Rectal smooth muscle tissue (tissue), 1 donor: ENCODE results near the gene BTN2A1.
"Not testable (repeated sequence)": the region's sequence is repeated elsewhere in the genome, so short reads cannot be mapped to it uniquely, and the experiment has no call there.

Experiments used
- H3K27ac ChIP-seq: one replicate; pipeline ENCODE4 v1.7.0; 2013; ENCODE audit warnings: low read depth, low read length, inconsistent platforms
- H3K27me3 ChIP-seq: one replicate; pipeline ENCODE4 v1.7.0; 2013; ENCODE audit warnings: low read length; ENCODE audit not compliant: control insufficient read depth, insufficient read depth
- H3K36me3 ChIP-seq: one replicate; pipeline ENCODE4 v1.7.0; 2013; ENCODE audit warnings: low read length; ENCODE audit not compliant: control insufficient read depth, insufficient read depth
- H3K4me1 ChIP-seq: one replicate; pipeline ENCODE4 v1.7.0; 2013; ENCODE audit warnings: low read length; ENCODE audit not compliant: control insufficient read depth, insufficient read depth
- H3K4me3 ChIP-seq: one replicate; pipeline ENCODE4 v1.7.0; 2013; ENCODE audit warnings: low read length
- H3K9ac ChIP-seq: one replicate; pipeline ENCODE4 v1.7.0; 2013; ENCODE audit warnings: low read length

The BTN2A1 gene

DNA sequence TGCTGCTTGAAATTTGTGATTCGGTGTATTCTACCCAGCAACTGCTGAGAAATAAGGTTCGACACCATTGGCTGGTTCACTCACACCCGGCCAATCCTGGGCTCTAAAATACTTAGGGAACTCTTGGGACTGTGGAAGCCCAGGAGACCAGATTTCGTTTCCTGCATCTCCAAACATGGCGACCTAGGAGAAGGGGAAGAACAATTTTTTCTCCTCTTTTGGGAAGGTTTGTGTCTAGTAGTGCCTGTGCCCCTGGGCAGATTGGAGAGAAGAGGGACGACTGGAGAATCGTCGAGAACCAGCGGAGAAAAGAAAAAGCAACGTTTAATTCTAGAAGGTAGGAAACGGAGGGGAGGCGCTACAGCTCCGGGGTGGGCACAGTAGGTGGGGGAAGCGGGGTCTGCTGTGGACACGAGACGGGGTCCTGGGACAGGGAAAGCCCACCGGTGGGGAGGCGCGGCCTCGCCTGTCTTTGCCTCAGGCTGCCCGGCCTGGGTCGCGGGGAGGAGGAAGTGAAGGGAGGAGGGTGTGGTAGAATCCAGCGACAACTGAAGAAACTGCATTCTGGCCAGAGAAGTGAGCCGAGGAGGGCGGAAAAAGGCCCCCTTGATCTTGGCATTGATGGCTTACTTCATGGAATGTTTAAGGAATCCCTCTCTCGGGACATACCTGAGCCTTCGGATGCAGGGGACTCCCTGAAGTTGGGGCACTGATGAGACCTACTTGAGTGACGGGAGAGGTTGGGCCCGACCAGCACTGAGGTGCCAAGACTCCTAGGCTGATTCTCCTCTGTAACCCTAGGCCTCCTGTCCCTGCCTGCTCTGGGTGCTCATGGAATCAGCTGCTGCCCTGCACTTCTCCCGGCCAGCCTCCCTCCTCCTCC, at the start of gene BTN2A1:
TSS of gene BTN2A1 (plus strand) at position 150 of the 883 bp plus-strand sequence. CDS start at position 832, 682 bp downstream.
- H3K36me3 ChIP-seq: peaks cover 7% of the 10 kb centered on the region
- H3K4me1 ChIP-seq: peaks cover 18% of the 10 kb centered on the region
- H3K9ac ChIP-seq: peak within 1 kb of the TSS; percentile 84
- no peaks in the 10 kb centered on the region for H3K27me3 ChIP-seq
- peak within 1 kb of the TSS; percentile 96 for H3K4me3 ChIP-seq
- peak within 1 kb of the TSS; percentile 94 for H3K27ac ChIP-seq

GRCh38 chr6:26408828-26409730, 48.7 kb upstream of the BTN2A1 start:
- H3K27me3 ChIP-seq: no peaks in the 10 kb centered on the region
- H3K4me1 ChIP-seq: no peaks in the 10 kb centered on the region
- H3K36me3 ChIP-seq: peaks cover 26% of the 10 kb centered on the region

GRCh38 chr6:26411751-26412150, 46.0 kb upstream of the BTN2A1 start:
- no peak overlapping the region for H3K4me3 ChIP-seq
- no peak overlapping the region for H3K9ac ChIP-seq
- H3K4me1 ChIP-seq: no peaks in the 10 kb centered on the region
- no peaks in the 10 kb centered on the region for H3K27me3 ChIP-seq
- H3K27ac ChIP-seq: no peak overlapping the region
- peaks cover 21% of the 10 kb centered on the region for H3K36me3 ChIP-seq

More at GRCh38 chr6:26408828-26409730, 48.7 kb upstream of the BTN2A1 start:
- Histone ChIP-seq H3K9ac (no peak overlapping the region), H3K4me3 (no peak overlapping the region), H3K27ac (no peak overlapping the region)

DNA sequence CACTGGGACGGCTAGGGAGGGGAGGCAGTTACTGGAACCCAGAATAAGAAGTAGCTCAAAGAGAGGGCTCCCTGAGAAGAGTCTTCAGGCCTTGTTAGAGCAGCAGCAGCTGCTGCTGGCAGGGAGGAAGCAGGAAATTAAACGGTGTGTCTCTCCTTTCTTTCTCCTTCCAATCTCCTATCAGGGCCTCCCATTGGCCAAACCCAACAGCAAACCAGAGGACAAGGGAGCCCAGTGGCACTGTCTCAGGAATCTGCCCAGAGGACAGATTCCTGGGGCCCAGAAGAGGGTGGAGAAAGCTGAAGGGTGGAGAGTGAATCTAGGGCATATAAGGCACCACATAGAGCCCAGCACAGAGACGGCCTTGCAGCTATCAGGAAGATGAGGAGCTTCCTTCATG, 45.5 kb upstream of the BTN2A1 start:
- no peaks in the 10 kb centered on the region for H3K4me1 ChIP-seq
- peaks cover 18% of the 10 kb centered on the region for H3K36me3 ChIP-seq

DNA sequence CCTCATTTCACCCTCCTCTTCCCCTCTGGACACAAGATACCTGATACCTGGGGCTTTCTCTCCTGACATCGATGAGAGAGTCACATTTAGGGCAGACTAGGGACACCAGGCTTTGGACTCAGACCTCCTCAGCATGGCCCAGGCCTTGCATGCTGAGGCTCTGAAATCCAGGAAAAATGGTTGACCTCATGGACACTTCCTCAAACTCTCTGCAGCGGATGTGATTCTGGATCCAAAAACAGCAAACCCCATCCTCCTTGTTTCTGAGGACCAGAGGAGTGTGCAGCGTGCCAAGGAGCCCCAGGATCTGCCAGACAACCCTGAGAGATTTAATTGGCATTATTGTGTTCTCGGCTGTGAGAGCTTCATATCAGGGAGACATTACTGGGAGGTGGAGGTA, 44.8 kb upstream of the BTN2A1 start:
- no peak overlapping the region for H3K27ac ChIP-seq
- no peak overlapping the region for H3K9ac ChIP-seq
- no peaks in the 10 kb centered on the region for H3K4me1 ChIP-seq
- no peaks in the 10 kb centered on the region for H3K27me3 ChIP-seq
- no peak overlapping the region for H3K4me3 ChIP-seq
- peaks cover 14% of the 10 kb centered on the region for H3K36me3 ChIP-seq

More for the DNA sequence above, 45.5 kb upstream of the BTN2A1 start:
- no peak overlapping the region for H3K27ac ChIP-seq
- H3K27me3 ChIP-seq: no peaks in the 10 kb centered on the region
- H3K9ac ChIP-seq: no peak overlapping the region
- H3K4me3 ChIP-seq: no peak overlapping the region

DNA sequence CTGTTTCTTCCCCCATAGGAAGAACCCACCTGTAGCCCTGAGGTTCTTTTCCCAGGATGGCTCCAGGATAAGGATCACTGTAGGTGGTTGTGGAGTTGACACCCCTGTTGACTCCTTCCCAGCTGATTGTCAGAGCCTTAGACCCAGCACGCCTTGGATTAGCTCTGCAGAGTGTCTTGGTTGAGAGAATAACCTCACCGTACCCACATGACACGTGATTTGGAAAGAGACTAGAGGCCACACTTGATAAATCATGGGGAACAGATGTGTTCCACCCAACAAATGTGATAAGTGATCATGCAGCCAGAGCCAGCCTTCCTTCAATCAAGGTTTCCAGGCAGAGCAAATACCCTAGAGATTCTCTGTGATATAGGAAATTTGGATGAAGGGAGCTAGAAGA, 43.5 kb upstream of the BTN2A1 start:
- Histone ChIP-seq H3K9ac (no peak overlapping the region), H3K4me1 (no peaks in the 10 kb centered on the region), H3K27ac (no peak overlapping the region), H3K36me3 (peaks cover 13% of the 10 kb centered on the region), H3K4me3 (no peak overlapping the region), H3K27me3 (no peaks in the 10 kb centered on the region)

- H3K27ac ChIP-seq: no peak overlapping the region
- H3K27me3 ChIP-seq: no peaks in the 10 kb centered on the region
- H3K36me3 ChIP-seq: peaks cover 11% of the 10 kb centered on the region
- H3K9ac ChIP-seq: no peak overlapping the region
- H3K4me1 ChIP-seq: no peaks in the 10 kb centered on the region
- H3K4me3 ChIP-seq: no peak overlapping the region
Observed at GRCh38 chr6:26415036-26415614, 42.6 kb upstream of the BTN2A1 start.

DNA sequence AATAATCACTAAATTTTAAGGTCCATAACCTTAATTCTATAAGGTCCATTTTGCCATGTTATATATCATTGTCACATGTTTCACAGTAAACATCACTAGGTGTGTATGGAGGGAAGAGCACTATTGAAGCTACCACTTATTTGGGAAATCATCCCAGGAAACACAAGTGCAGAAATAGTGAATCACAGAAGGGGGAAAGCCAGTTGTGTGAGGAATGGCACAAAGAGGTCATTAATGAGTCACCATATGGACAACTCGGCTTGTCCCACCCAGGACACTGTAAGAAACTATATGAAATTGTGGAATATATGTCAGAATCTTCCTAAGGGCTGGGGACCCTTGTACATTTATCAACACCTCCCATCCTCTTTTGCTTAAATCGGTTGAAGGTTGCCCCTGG, 42.0 kb upstream of the BTN2A1 start:
- peaks cover 11% of the 10 kb centered on the region for H3K36me3 ChIP-seq
- H3K4me1 ChIP-seq: peaks cover 1% of the 10 kb centered on the region
- no peaks in the 10 kb centered on the region for H3K27me3 ChIP-seq

GRCh38 chr6:26416288-26416687, 41.5 kb upstream of the BTN2A1 start:
- H3K27me3 ChIP-seq: no peaks in the 10 kb centered on the region
- H3K36me3 ChIP-seq: peaks cover 7% of the 10 kb centered on the region
- no peak overlapping the region for H3K27ac ChIP-seq
- peaks cover 2% of the 10 kb centered on the region for H3K4me1 ChIP-seq
- no peak overlapping the region for H3K9ac ChIP-seq
- no peak overlapping the region for H3K4me3 ChIP-seq

More for the DNA sequence above, 42.0 kb upstream of the BTN2A1 start:
- no peak overlapping the region for H3K27ac ChIP-seq
- no peak overlapping the region for H3K4me3 ChIP-seq
- H3K9ac ChIP-seq: no peak overlapping the region

- not testable (repeated sequence) for H3K4me3 ChIP-seq, H3K27me3 ChIP-seq, H3K27ac ChIP-seq, H3K36me3 ChIP-seq, H3K4me1 ChIP-seq, H3K9ac ChIP-seq
Observed at GRCh38 chr6:26418077-26418476, 39.7 kb upstream of the BTN2A1 start.

DNA sequence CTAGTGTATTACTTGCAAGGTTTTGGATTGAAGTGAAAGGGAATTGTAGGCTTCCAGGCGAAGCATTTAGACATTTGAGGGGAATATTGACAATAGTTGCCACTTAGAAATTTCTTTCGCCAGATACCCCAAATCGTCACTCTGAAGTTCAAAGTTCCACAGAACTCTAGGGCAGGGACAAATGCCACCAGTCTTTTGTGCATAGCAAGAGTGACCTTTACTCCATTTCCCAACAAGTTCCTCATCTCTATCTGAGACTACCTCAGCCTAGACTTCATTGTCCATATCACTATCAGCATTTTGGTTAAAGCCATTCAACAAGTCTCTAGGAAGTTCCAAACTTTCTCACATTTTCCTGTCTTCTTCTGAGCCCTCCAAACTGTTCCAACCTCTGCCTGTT, 39.0 kb upstream of the BTN2A1 start:
- H3K4me1 ChIP-seq, H3K4me3 ChIP-seq, H3K36me3 ChIP-seq, H3K27me3 ChIP-seq, H3K9ac ChIP-seq, H3K27ac ChIP-seq: not testable (repeated sequence)

DNA sequence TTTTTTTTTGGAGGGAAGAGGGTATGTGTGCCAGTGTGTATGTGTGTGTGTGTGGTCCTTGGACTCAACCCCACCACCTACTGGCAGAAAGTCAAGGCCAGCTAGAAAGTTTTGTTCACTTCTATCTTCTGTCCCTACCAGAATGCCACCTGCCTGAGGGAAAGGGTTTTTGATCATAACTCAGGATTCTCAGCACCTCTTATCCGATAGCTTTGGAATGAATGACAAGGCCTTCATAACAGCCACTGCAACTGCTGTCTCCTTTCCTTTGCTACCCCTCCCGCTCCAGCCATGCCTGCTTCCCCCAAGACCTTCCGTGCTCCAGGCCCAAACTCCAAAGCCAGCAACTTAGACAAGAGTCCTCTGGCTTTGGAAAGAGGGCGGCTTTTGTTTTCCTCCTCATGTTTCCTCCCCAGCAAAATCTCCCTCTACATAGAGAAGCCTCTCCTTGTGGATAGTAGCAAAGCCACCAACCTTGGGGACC, 37.0 kb upstream of the BTN2A1 start:
- H3K4me3 ChIP-seq: peak overlapping the region; percentile 37
- peaks cover 5% of the 10 kb centered on the region for H3K4me1 ChIP-seq
- no peak overlapping the region for H3K9ac ChIP-seq
- H3K36me3 ChIP-seq: no peaks in the 10 kb centered on the region
- no peaks in the 10 kb centered on the region for H3K27me3 ChIP-seq
- peak overlapping the region; percentile 71 for H3K27ac ChIP-seq
